Measurements from ENCODE around the gene THAP7. TPM values are rescaled to one million over a fixed set of nuclear protein-coding genes. Genes with fewer than 3 reads are reported as not detected.

The THAP7 gene
- total RNA-seq, 1 experiment from 2014 or later: 29.1 TPM

GRCh38 chr22:21016644-21017420 lies 14.9 kb upstream of the THAP7 start:
- H3K4me1 ChIP-seq: peaks cover 13% of the 10 kb centered on the region; the same call in 1 of the 2 replicates
- Mint-ChIP-seq H3K4me3 (ENCODE audit: unreplicated experiment) (no peak overlapping the region), H3K27me3 (ENCODE audit: insufficient read depth, unreplicated experiment) (no peaks in the 10 kb centered on the region), H3K4me1 (ENCODE audit: low read depth, unreplicated experiment) (peaks cover 17% of the 10 kb centered on the region), H3K27ac (ENCODE audit: unreplicated experiment) (no peak overlapping the region), H3K9me3 (ENCODE audit: unreplicated experiment) (no peaks in the 10 kb centered on the region), H3K36me3 (ENCODE audit: insufficient read depth, unreplicated experiment) (peaks cover 7% of the 10 kb centered on the region)
- ChIA-PET POLR2A (no interaction called here), CTCF (no interaction called here)
- no peak for TF ChIP-seq CTCF (IDR thresholded peaks at IDR 0.05; ENCODE audit: insufficient read depth in 1 of 2, low read depth in 1 of 2, low read length in 1 of 2, severe bottlenecking in 1 of 2, unreplicated experiment in 1 of 2)
- H3K36me3 ChIP-seq (ENCODE audit: control insufficient read depth, insufficient read depth, low read length): no peaks in the 10 kb centered on the region
- H3K27me3 ChIP-seq (replicated peaks; ENCODE audit: control insufficient read depth, insufficient read depth, low read length): no peaks in the 10 kb centered on the region
- BruUV-seq (replicated peaks): no TSS peak
- intact Hi-C loops (cut with micrococcal nuclease; ENCODE audit: unreplicated experiment): no loop called here
- H3K9me3 ChIP-seq: peaks cover 4% of the 10 kb centered on the region; the same call in 1 of the 2 replicates
- peak in 1 of 2 experiments; percentile 21 for DNase-seq
- H3K4me3 ChIP-seq (ENCODE audit: low read depth, low read length): no peak overlapping the region

- intact Hi-C loops (cut with micrococcal nuclease; ENCODE audit: unreplicated experiment): no loop called here
- Histone ChIP-seq H3K27me3 (replicated peaks; ENCODE audit: control insufficient read depth, insufficient read depth, low read length) (no peaks in the 10 kb centered on the region), H3K4me1 (peaks cover 13% of the 10 kb centered on the region; the same call in 1 of the 2 replicates), H3K4me3 (ENCODE audit: low read depth, low read length) (no peak overlapping the region), H3K36me3 (ENCODE audit: control insufficient read depth, insufficient read depth, low read length) (no peaks in the 10 kb centered on the region), H3K9me3 (peaks cover 4% of the 10 kb centered on the region; the same call in 1 of the 2 replicates)
- Mint-ChIP-seq H3K4me3 (ENCODE audit: unreplicated experiment) (peak overlapping the region; percentile 79), H3K27me3 (ENCODE audit: insufficient read depth, unreplicated experiment) (no peaks in the 10 kb centered on the region), H3K36me3 (ENCODE audit: insufficient read depth, unreplicated experiment) (peaks cover 7% of the 10 kb centered on the region), H3K9me3 (ENCODE audit: unreplicated experiment) (no peaks in the 10 kb centered on the region), H3K4me1 (ENCODE audit: low read depth, unreplicated experiment) (peaks cover 17% of the 10 kb centered on the region), H3K27ac (ENCODE audit: unreplicated experiment) (no peak overlapping the region)
- no peak for TF ChIP-seq CTCF (IDR thresholded peaks at IDR 0.05; ENCODE audit: insufficient read depth in 1 of 2, low read depth in 1 of 2, low read length in 1 of 2, severe bottlenecking in 1 of 2, unreplicated experiment in 1 of 2)
- CTCF ChIA-PET: interaction anchor here (1.1 kb wide), 1 partner anchor 130 kb away, joined by 4 read pairs; no protein-coding TSS in a partner anchor
- BruUV-seq (replicated peaks): no TSS peak
- no peak for DNase-seq
- POLR2A ChIA-PET: no interaction called here
These were observed 13.6 kb upstream of the THAP7 start for GRCh38 chr22:21015466-21016006.

GRCh38 chr22:21014726-21015465 lies 13.0 kb upstream of the THAP7 start, which contains the start of gene P2RX6:
Gene P2RX6 (plus strand): TSS chr22:21015165. CDS start chr22:21015175, 10 bp downstream.
- Histone ChIP-seq H3K4me1 (peaks cover 13% of the 10 kb centered on the region; the same call in 1 of the 2 replicates), H3K9me3 (peaks cover 4% of the 10 kb centered on the region; the same call in 1 of the 2 replicates), H3K27me3 (replicated peaks; ENCODE audit: control insufficient read depth, insufficient read depth, low read length) (no peaks in the 10 kb centered on the region), H3K4me3 (ENCODE audit: low read depth, low read length) (peak within 1 kb of the TSS; percentile 40), H3K36me3 (ENCODE audit: control insufficient read depth, insufficient read depth, low read length) (no peaks in the 10 kb centered on the region)
- Mint-ChIP-seq H3K4me3 (ENCODE audit: unreplicated experiment) (peak within 1 kb of the TSS; percentile 79), H3K9me3 (ENCODE audit: unreplicated experiment) (no peaks in the 10 kb centered on the region), H3K27ac (ENCODE audit: unreplicated experiment) (peak within 1 kb of the TSS; percentile 88), H3K36me3 (ENCODE audit: insufficient read depth, unreplicated experiment) (peaks cover 7% of the 10 kb centered on the region), H3K27me3 (ENCODE audit: insufficient read depth, unreplicated experiment) (no peaks in the 10 kb centered on the region), H3K4me1 (ENCODE audit: low read depth, unreplicated experiment) (peaks cover 17% of the 10 kb centered on the region)
- TF ChIP-seq CTCF (IDR thresholded peaks at IDR 0.05; ENCODE audit: insufficient read depth in 1 of 2, low read depth in 1 of 2, low read length in 1 of 2, severe bottlenecking in 1 of 2, unreplicated experiment in 1 of 2): no peak
- intact Hi-C loops (cut with micrococcal nuclease; ENCODE audit: unreplicated experiment): no loop called here
- CTCF ChIA-PET: interaction anchor here (0.7 to 1.1 kb wide), 3 partner anchors 23 to 129 kb away, joined by 3 to 4 read pairs (median 3); no protein-coding TSS in a partner anchor
- no TSS peak for BruUV-seq (replicated peaks)
- POLR2A ChIA-PET: interaction anchor here (1.1 kb wide), 1 partner anchor 33 kb away, joined by 5 read pairs; the partner anchor contains the start of gene LZTR1
- DNase-seq: peak; percentile 63 to 82

Data from Caco-2 (cell line).